ENCODE data around the gene CADPS2.

CADPS2 gene

DNA sequence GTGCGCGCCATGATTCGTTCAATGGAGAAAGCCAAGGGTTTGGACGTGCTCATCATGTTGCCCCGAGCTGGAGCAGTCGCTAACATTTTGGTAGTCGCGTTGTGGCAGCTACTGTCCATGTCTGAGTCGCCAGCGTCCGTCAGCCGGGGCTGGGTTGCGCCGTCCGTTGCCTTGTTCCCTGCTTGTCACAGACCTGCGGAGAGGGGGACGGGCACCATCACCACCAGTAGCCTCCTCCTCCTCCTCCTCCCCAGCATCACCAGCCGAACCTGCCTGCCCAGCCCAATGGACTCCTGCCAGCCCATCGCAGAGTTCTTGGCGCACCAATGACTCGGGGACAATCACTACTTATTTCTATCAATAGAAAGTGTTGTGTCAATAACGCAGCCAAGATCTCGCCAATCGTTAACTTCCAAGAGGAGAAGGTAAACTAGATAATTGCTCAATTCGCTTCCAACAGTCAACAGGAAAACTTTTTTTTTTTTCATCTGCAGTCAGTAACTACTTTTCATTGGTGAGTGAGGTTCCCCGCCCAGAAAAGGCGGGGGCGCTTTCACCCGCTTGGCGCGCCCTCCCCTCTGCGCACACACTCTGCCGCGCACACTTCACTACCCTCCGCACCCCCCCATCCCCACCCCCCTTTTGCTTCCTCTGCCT lies 581.8 kb downstream of the CADPS2 start, which contains the start of gene FEZF1:
TSS of gene FEZF1 (minus strand) at position 432 of the 657 bp plus-strand sequence. CDS start at position 119, 313 bp downstream.
- Histone ChIP-seq H3K27ac (ENCODE audit: low read length, poor library complexity, severe bottlenecking) (no peak within 1 kb of the TSS), H3K27me3 (ENCODE audit: control insufficient read depth in 1 of 2, insufficient read depth in 1 of 2, low read length in 2 of 2) (peaks cover 91 to 99% of the 10 kb centered on the region in 2 experiments), H2BK120ac (ENCODE audit: low read depth, low read length) (no peak within 1 kb of the TSS), H3K4me2 (ENCODE audit: low read length, poor library complexity, severe bottlenecking) (peak within 1 kb of the TSS; percentile 69), H3K9me3 (ENCODE audit: control insufficient read depth, low read length) (no peaks in the 10 kb centered on the region), H3K79me1 (replicated peaks; ENCODE audit: low read length, poor library complexity, severe bottlenecking) (no peaks in the 10 kb centered on the region), H3K18ac (ENCODE audit: low read depth in 1 of 2, low read length in 2 of 2) (no peak within 1 kb of the TSS), H3K14ac (ENCODE audit: low read length in 2 of 2) (no peak within 1 kb of the TSS), H3K4ac (ENCODE audit: low read depth in 1 of 2, low read length in 2 of 2) (no peak within 1 kb of the TSS), H2BK12ac (ENCODE audit: low read length in 2 of 2) (no peak within 1 kb of the TSS), H2BK15ac (ENCODE audit: low read depth, poor library complexity, severe bottlenecking) (no peak within 1 kb of the TSS), H3K36me3 (ENCODE audit: control insufficient read depth in 1 of 2, insufficient read depth in 2 of 2, low read depth in 1 of 2, low read length in 2 of 2) (no peaks in the 10 kb centered on the region), H2AK5ac (ENCODE audit: low read length, severe bottlenecking) (no peak within 1 kb of the TSS), H2AFZ (ENCODE audit: low read depth, low read length) (no peak within 1 kb of the TSS), H3K4me1 (ENCODE audit: control insufficient read depth, insufficient read depth, low read depth, low read length) (peaks cover 40% of the 10 kb centered on the region), H4K91ac (ENCODE audit: low read length) (no peak within 1 kb of the TSS), H4K8ac (ENCODE audit: low read length) (no peak within 1 kb of the TSS), H3K4me3 (ENCODE audit: insufficient read depth in 1 of 2, low read depth in 1 of 2, low read length in 2 of 2) (peak within 1 kb of the TSS in 1 of 2 experiments; percentile 60), H3K23ac (ENCODE audit: low read length in 2 of 2) (peak within 1 kb of the TSS in 1 of 2 experiments; percentile 16), H2BK5ac (ENCODE audit: low read depth, low read length, poor library complexity, severe bottlenecking) (no peak within 1 kb of the TSS), H3K9ac (ENCODE audit: low read length) (no peak within 1 kb of the TSS)
- 1% methylated on average over 35 of the region's 35 CpGs for WGBS
- no peak for DNase-seq

GRCh38 chr7:122303531-122304318 lies 582.5 kb downstream of the CADPS2 start:
- H3K4ac ChIP-seq (ENCODE audit: low read depth in 1 of 2, low read length in 2 of 2): no peak overlapping the region
- H3K4me2 ChIP-seq (ENCODE audit: low read length, poor library complexity, severe bottlenecking): peak overlapping the region; percentile 9
- H3K4me1 ChIP-seq (ENCODE audit: control insufficient read depth, insufficient read depth, low read depth, low read length): peaks cover 40% of the 10 kb centered on the region
- H3K23ac ChIP-seq (ENCODE audit: low read length in 2 of 2): peak overlapping the region in 1 of 2 experiments; percentile 16
- H4K8ac ChIP-seq (ENCODE audit: low read length): no peak overlapping the region
- no peaks in the 10 kb centered on the region for H3K36me3 ChIP-seq (ENCODE audit: control insufficient read depth in 1 of 2, insufficient read depth in 2 of 2, low read depth in 1 of 2, low read length in 2 of 2)
- H2BK5ac ChIP-seq (ENCODE audit: low read depth, low read length, poor library complexity, severe bottlenecking): no peak overlapping the region
- peaks cover 91 to 99% of the 10 kb centered on the region in 2 experiments for H3K27me3 ChIP-seq (ENCODE audit: control insufficient read depth in 1 of 2, insufficient read depth in 1 of 2, low read length in 2 of 2)
- H2AK5ac ChIP-seq (ENCODE audit: low read length, severe bottlenecking): no peak overlapping the region
- H3K9ac ChIP-seq (ENCODE audit: low read length): no peak overlapping the region
- no peak overlapping the region for H3K4me3 ChIP-seq (ENCODE audit: insufficient read depth in 1 of 2, low read depth in 1 of 2, low read length in 2 of 2)
- H2AFZ ChIP-seq (ENCODE audit: low read depth, low read length): no peak overlapping the region
- H3K27ac ChIP-seq (ENCODE audit: low read length, poor library complexity, severe bottlenecking): no peak overlapping the region
- H4K91ac ChIP-seq (ENCODE audit: low read length): no peak overlapping the region
- no peak overlapping the region for H3K14ac ChIP-seq (ENCODE audit: low read length in 2 of 2)
- no peaks in the 10 kb centered on the region for H3K9me3 ChIP-seq (ENCODE audit: control insufficient read depth, low read length)
- no peak overlapping the region for H2BK120ac ChIP-seq (ENCODE audit: low read depth, low read length)
- no peak overlapping the region for H3K18ac ChIP-seq (ENCODE audit: low read depth in 1 of 2, low read length in 2 of 2)
- no peak overlapping the region for H2BK12ac ChIP-seq (ENCODE audit: low read length in 2 of 2)
- DNase-seq: no peak
- H3K79me1 ChIP-seq (replicated peaks; ENCODE audit: low read length, poor library complexity, severe bottlenecking): no peaks in the 10 kb centered on the region
- H2BK15ac ChIP-seq (ENCODE audit: low read depth, poor library complexity, severe bottlenecking): no peak overlapping the region
- WGBS: 2% methylated on average over 48 of the region's 48 CpGs

- Histone ChIP-seq H3K9me3 (ENCODE audit: control insufficient read depth, low read length) (no peaks in the 10 kb centered on the region), H3K4me1 (ENCODE audit: control insufficient read depth, insufficient read depth, low read depth, low read length) (peaks cover 40% of the 10 kb centered on the region), H2BK15ac (ENCODE audit: low read depth, poor library complexity, severe bottlenecking) (no peak overlapping the region), H3K23ac (ENCODE audit: low read length in 2 of 2) (no peak overlapping the region), H3K36me3 (ENCODE audit: control insufficient read depth in 1 of 2, insufficient read depth in 2 of 2, low read depth in 1 of 2, low read length in 2 of 2) (no peaks in the 10 kb centered on the region), H3K4me3 (ENCODE audit: insufficient read depth in 1 of 2, low read depth in 1 of 2, low read length in 2 of 2) (no peak overlapping the region), H4K91ac (ENCODE audit: low read length) (no peak overlapping the region), H3K4ac (ENCODE audit: low read depth in 1 of 2, low read length in 2 of 2) (no peak overlapping the region), H3K14ac (ENCODE audit: low read length in 2 of 2) (no peak overlapping the region), H3K27me3 (ENCODE audit: control insufficient read depth in 1 of 2, insufficient read depth in 1 of 2, low read length in 2 of 2) (peaks cover 96 to 99% of the 10 kb centered on the region in 2 experiments), H3K18ac (ENCODE audit: low read depth in 1 of 2, low read length in 2 of 2) (no peak overlapping the region), H3K9ac (ENCODE audit: low read length) (no peak overlapping the region), H3K79me1 (replicated peaks; ENCODE audit: low read length, poor library complexity, severe bottlenecking) (no peaks in the 10 kb centered on the region), H2BK120ac (ENCODE audit: low read depth, low read length) (no peak overlapping the region), H4K8ac (ENCODE audit: low read length) (no peak overlapping the region), H3K27ac (ENCODE audit: low read length, poor library complexity, severe bottlenecking) (no peak overlapping the region), H2BK12ac (ENCODE audit: low read length in 2 of 2) (no peak overlapping the region), H2AK5ac (ENCODE audit: low read length, severe bottlenecking) (no peak overlapping the region), H2AFZ (ENCODE audit: low read depth, low read length) (no peak overlapping the region), H2BK5ac (ENCODE audit: low read depth, low read length, poor library complexity, severe bottlenecking) (no peak overlapping the region), H3K4me2 (ENCODE audit: low read length, poor library complexity, severe bottlenecking) (no peak overlapping the region)
- DNase-seq: no peak
- WGBS: 9% methylated on average over 7 of the region's 16 CpGs
Observed at GRCh38 chr7:122302761-122303530, 583.3 kb downstream of the CADPS2 start.

Measured in mesenchymal stem cell (in vitro differentiated cells and primary cell).